ENCODE results near the gene ALAD.
A peak's percentile ranks its signal among the peaks of the same experiment; 100 is the strongest.
"Not testable (repeated sequence)": the region's sequence is repeated elsewhere in the genome, so short reads cannot be mapped to it uniquely, and the experiment has no call there.

Gene ALAD

GRCh38 chr9:113375057-113376023, 25.7 kb downstream of the ALAD start:
- no peak overlapping the region for H3K27ac Mint-ChIP-seq
- no peaks in the 10 kb centered on the region for H3K9me3 Mint-ChIP-seq
- intact Hi-C loops (cut with micrococcal nuclease): no loop called here
- H3K4me3 Mint-ChIP-seq: peak overlapping the region; percentile 85
- H3K27me3 Mint-ChIP-seq: no peaks in the 10 kb centered on the region
- peaks cover 15% of the 10 kb centered on the region for H3K4me1 Mint-ChIP-seq (ENCODE audit: low read depth)
- H3K36me3 Mint-ChIP-seq (ENCODE audit: low read depth): peaks cover 12% of the 10 kb centered on the region

GRCh38 chr9:113373676-113374392, 27.2 kb downstream of the ALAD start:
- H3K36me3 Mint-ChIP-seq (ENCODE audit: low read depth): peaks cover 12% of the 10 kb centered on the region
- H3K27ac Mint-ChIP-seq: no peak overlapping the region
- H3K4me3 Mint-ChIP-seq: no peak overlapping the region
- H3K9me3 Mint-ChIP-seq: no peaks in the 10 kb centered on the region
- H3K4me1 Mint-ChIP-seq (ENCODE audit: low read depth): peaks cover 15% of the 10 kb centered on the region
- intact Hi-C loops (cut with micrococcal nuclease): no loop called here
- no peaks in the 10 kb centered on the region for H3K27me3 Mint-ChIP-seq

GRCh38 chr9:113373256-113373655, 27.8 kb downstream of the ALAD start:
- H3K27ac Mint-ChIP-seq: no peak overlapping the region
- H3K4me1 Mint-ChIP-seq (ENCODE audit: low read depth): peaks cover 15% of the 10 kb centered on the region
- intact Hi-C loops (cut with micrococcal nuclease): no loop called here
- H3K36me3 Mint-ChIP-seq (ENCODE audit: low read depth): peaks cover 12% of the 10 kb centered on the region
- no peak overlapping the region for H3K4me3 Mint-ChIP-seq
- no peaks in the 10 kb centered on the region for H3K27me3 Mint-ChIP-seq
- H3K9me3 Mint-ChIP-seq: no peaks in the 10 kb centered on the region

- Mint-ChIP-seq H3K9me3 (no peaks in the 10 kb centered on the region), H3K27ac (no peak overlapping the region), H3K27me3 (no peaks in the 10 kb centered on the region), H3K4me3 (no peak overlapping the region), H3K36me3 (ENCODE audit: low read depth) (peaks cover 12% of the 10 kb centered on the region), H3K4me1 (ENCODE audit: low read depth) (peaks cover 15% of the 10 kb centered on the region)
- intact Hi-C loops (cut with micrococcal nuclease): no loop called here
Measured at GRCh38 chr9:113372059-113372458, 29.0 kb downstream of the ALAD start.

- intact Hi-C loops (cut with micrococcal nuclease): no loop called here
- Mint-ChIP-seq H3K36me3 (ENCODE audit: low read depth) (peaks cover 12% of the 10 kb centered on the region), H3K27me3 (no peaks in the 10 kb centered on the region), H3K4me3 (no peak overlapping the region), H3K27ac (no peak overlapping the region), H3K4me1 (ENCODE audit: low read depth) (peaks cover 19% of the 10 kb centered on the region), H3K9me3 (no peaks in the 10 kb centered on the region)
Measured at GRCh38 chr9:113370806-113371325, 30.2 kb downstream of the ALAD start.

GRCh38 chr9:113369855-113370140, 31.3 kb downstream of the ALAD start:
- H3K9me3 Mint-ChIP-seq: no peaks in the 10 kb centered on the region
- H3K27me3 Mint-ChIP-seq: no peaks in the 10 kb centered on the region
- H3K4me1 Mint-ChIP-seq (ENCODE audit: low read depth): peaks cover 18% of the 10 kb centered on the region
- H3K36me3 Mint-ChIP-seq (ENCODE audit: low read depth): peaks cover 12% of the 10 kb centered on the region
- no peak overlapping the region for H3K4me3 Mint-ChIP-seq
- intact Hi-C loops (cut with micrococcal nuclease): no loop called here
- no peak overlapping the region for H3K27ac Mint-ChIP-seq

GRCh38 chr9:113368982-113369854, 31.9 kb downstream of the ALAD start:
- Mint-ChIP-seq H3K36me3 (ENCODE audit: low read depth) (peaks cover 12% of the 10 kb centered on the region), H3K27ac (no peak overlapping the region), H3K4me3 (no peak overlapping the region), H3K9me3 (no peaks in the 10 kb centered on the region), H3K4me1 (ENCODE audit: low read depth) (peaks cover 18% of the 10 kb centered on the region), H3K27me3 (no peaks in the 10 kb centered on the region)
- intact Hi-C loops (cut with micrococcal nuclease): no loop called here

- H3K36me3 Mint-ChIP-seq (ENCODE audit: low read depth): peaks cover 5% of the 10 kb centered on the region
- H3K4me3 Mint-ChIP-seq: no peak overlapping the region
- H3K27ac Mint-ChIP-seq: no peak overlapping the region
- H3K9me3 Mint-ChIP-seq: no peaks in the 10 kb centered on the region
- no peaks in the 10 kb centered on the region for H3K27me3 Mint-ChIP-seq
- peaks cover 18% of the 10 kb centered on the region for H3K4me1 Mint-ChIP-seq (ENCODE audit: low read depth)
- intact Hi-C loops (cut with micrococcal nuclease): no loop called here
Measured at GRCh38 chr9:113368348-113368981, 32.6 kb downstream of the ALAD start.

- H3K27ac Mint-ChIP-seq; H3K27me3 Mint-ChIP-seq; H3K9me3 Mint-ChIP-seq; H3K36me3 Mint-ChIP-seq (ENCODE audit: low read depth); intact Hi-C loops (cut with micrococcal nuclease); H3K4me3 Mint-ChIP-seq: not testable (repeated sequence)
- H3K4me1 Mint-ChIP-seq (ENCODE audit: low read depth): peaks cover 13% of the 10 kb centered on the region
Measured at GRCh38 chr9:113365652-113366051, 35.4 kb downstream of the ALAD start.

GRCh38 chr9:113364951-113365350, 36.1 kb downstream of the ALAD start:
- Mint-ChIP-seq H3K4me3 (no peak overlapping the region), H3K4me1 (ENCODE audit: low read depth) (peaks cover 13% of the 10 kb centered on the region)

GRCh38 chr9:113363336-113363735, 37.7 kb downstream of the ALAD start:
- Mint-ChIP-seq H3K36me3 (ENCODE audit: low read depth) (no peaks in the 10 kb centered on the region), H3K4me1 (ENCODE audit: low read depth) (peaks cover 13% of the 10 kb centered on the region), H3K27me3 (no peaks in the 10 kb centered on the region), H3K27ac (no peak overlapping the region), H3K9me3 (no peaks in the 10 kb centered on the region), H3K4me3 (no peak overlapping the region)
- intact Hi-C loops (cut with micrococcal nuclease): no loop called here

More at GRCh38 chr9:113364951-113365350, 36.1 kb downstream of the ALAD start:
- Mint-ChIP-seq H3K27ac (no peak overlapping the region), H3K9me3 (no peaks in the 10 kb centered on the region), H3K27me3 (no peaks in the 10 kb centered on the region), H3K36me3 (ENCODE audit: low read depth) (no peaks in the 10 kb centered on the region)
- intact Hi-C loops (cut with micrococcal nuclease): no loop called here

GRCh38 chr9:113361304-113362018, 39.6 kb downstream of the ALAD start:
- peaks cover 13% of the 10 kb centered on the region for H3K4me1 Mint-ChIP-seq (ENCODE audit: low read depth)
- no peaks in the 10 kb centered on the region for H3K27me3 Mint-ChIP-seq
- H3K27ac Mint-ChIP-seq: no peak overlapping the region
- intact Hi-C loops (cut with micrococcal nuclease): no loop called here
- no peaks in the 10 kb centered on the region for H3K9me3 Mint-ChIP-seq
- H3K36me3 Mint-ChIP-seq (ENCODE audit: low read depth): no peaks in the 10 kb centered on the region
- no peak overlapping the region for H3K4me3 Mint-ChIP-seq

Measured in dendritic cell treated with granulocyte-macrophage colony-stimulating factor and Interleukin-4, amounts not matched to agents 40 ng/mL and 50 ng/mL, for 4 days (primary cell).